Medulla oblongata (tissue), 1 donor: ENCODE data around the gene IBA57.

ENCODE experiments used
- DNase-seq: peaks from one replicate; pipeline ENCODE4 v3.0.0-alpha.2; 2015; ENCODE audit errors: extremely low spot score

The IBA57 gene

GRCh38 chr1:228144993-228145343 is 20.6 kb upstream of the IBA57 start:
- DNase-seq, result no peak

- DNase-seq, result no peak
These were observed 19.9 kb upstream of the IBA57 start for GRCh38 chr1:228145463-228146416.

- no peak for DNase-seq
These were observed 19.0 kb upstream of the IBA57 start for GRCh38 chr1:228146417-228147150.

GRCh38 chr1:228147151-228147693 is 18.4 kb upstream of the IBA57 start:
- DNase-seq, result no peak

- no peak for DNase-seq
These were observed 17.8 kb upstream of the IBA57 start for GRCh38 chr1:228147768-228148167.

- peak; percentile 36 for DNase-seq
These were observed 17.3 kb upstream of the IBA57 start for GRCh38 chr1:228148196-228148861.

- DNase-seq, result no peak
These were observed 16.6 kb upstream of the IBA57 start for GRCh38 chr1:228148935-228149405.

GRCh38 chr1:228149406-228150119 is 16.0 kb upstream of the IBA57 start, which contains the start of gene GJC2:
TSS of gene GJC2 (plus strand) at chr1:228149930. CDS start at chr1:228157759, 7,829 bp downstream.
- DNase-seq, result peak; percentile 73

- DNase-seq, result no peak
These were observed 15.5 kb upstream of the IBA57 start for GRCh38 chr1:228150120-228150460.

GRCh38 chr1:228150461-228151179 is 15.0 kb upstream of the IBA57 start:
- DNase-seq, result peak; percentile 88

GRCh38 chr1:228151180-228151925 is 14.3 kb upstream of the IBA57 start:
- DNase-seq, result no peak

GRCh38 chr1:228152097-228152917 is 13.3 kb upstream of the IBA57 start:
- no peak for DNase-seq

- DNase-seq, result no peak
These were observed 12.7 kb upstream of the IBA57 start for GRCh38 chr1:228152918-228153258.

GRCh38 chr1:228154021-228154669 is 11.5 kb upstream of the IBA57 start:
- no peak for DNase-seq

- no peak for DNase-seq
These were observed 10.7 kb upstream of the IBA57 start for GRCh38 chr1:228154670-228155571.

GRCh38 chr1:228155596-228156514 is 9.7 kb upstream of the IBA57 start:
- no peak for DNase-seq

GRCh38 chr1:228156515-228156881 is 9.1 kb upstream of the IBA57 start:
- no peak for DNase-seq
